Activated T-helper 9 cell treated with anti-CD3 and anti-CD28 coated beads, Interleukin-2, amount 50 U/mL, for 16 hours (primary cell): Measurements from ENCODE around the gene LHFPL6.
A peak's percentile ranks its signal among the peaks of the same experiment; 100 is the strongest.

Experiments used
- DNase-seq: peaks from one replicate; pipeline ENCODE4 v3.0.0-alpha.2; 2020; ENCODE audit warnings: low read depth

LHFPL6 gene

DNA sequence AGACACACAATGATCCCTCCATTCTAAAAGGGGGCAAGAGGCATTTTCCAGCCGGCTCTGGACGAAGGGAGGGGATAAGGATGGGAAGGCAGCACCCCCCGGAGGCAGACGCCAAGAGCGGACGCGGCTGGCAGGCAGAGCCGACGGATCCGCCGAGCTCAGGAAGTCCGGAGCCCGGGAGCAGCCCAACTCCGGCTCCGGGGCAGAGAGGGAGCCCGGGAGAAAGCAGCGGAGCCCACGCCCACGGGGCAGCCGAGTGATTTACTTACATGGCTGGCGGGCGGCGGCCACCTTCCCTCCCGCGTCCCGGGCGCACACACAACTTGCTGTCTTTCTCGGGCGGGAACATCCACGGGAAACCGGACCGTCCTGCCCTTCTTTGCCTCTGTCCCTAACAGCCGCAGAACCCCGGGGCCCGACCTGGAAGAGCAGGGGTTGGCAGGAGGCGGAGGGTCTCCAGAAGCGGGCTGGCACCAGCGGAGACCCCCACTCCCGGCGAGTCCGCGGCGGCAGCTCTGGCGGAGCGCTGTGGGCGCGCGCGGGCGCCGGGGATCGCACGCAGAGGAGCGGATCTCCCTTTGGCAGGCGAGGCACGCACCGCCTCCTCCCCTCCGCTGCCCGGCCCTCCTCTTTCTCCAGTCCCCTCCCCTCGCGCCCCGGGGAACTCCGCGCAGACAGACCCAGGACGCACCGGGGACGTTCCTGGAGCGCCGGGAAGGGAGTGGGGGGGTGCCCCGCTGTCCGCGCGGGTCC lies at the start of gene LHFPL6:
Gene LHFPL6 (minus strand): TSS at position 580 of the 753 bp plus-strand sequence.
- DNase-seq: peak; percentile 37

DNA sequence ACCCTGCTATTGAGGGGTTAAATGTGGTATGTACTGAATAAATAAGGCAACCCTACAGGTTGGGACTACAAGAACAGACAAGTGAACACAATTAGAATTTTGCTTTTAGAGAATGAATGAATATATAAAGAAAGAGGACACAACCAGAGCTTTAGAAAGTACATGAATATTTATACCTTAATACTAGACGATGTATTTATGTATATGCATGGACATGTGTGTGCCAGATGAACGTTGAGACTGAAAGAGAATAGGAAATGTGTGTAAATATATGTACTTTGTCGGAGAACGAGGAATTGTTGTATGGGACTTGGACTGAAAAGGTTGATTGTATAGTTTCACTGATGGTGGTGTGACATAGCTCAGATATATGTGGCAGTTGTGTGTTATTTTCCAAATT lies 43.1 kb upstream of the LHFPL6 start:
- no peak for DNase-seq

DNA sequence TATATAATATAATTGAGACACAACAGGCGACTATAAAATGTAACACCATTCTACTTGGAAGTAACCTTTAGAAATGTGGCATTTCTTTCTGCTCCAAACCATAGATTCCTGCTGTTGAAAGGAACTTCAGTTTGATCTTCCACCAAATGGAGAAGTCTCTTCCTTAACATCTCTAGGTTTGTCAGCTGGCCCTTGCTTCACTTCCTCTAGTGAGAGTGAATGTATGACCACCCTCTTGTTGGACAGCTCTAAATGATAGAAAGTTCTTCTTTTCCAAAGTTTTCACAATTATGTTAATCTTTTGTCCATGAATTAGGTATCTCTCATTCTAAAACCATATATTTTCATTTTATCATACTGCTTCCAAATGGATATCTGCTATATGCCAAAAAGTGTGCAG lies 38.7 kb upstream of the LHFPL6 start:
- DNase-seq: no peak

DNA sequence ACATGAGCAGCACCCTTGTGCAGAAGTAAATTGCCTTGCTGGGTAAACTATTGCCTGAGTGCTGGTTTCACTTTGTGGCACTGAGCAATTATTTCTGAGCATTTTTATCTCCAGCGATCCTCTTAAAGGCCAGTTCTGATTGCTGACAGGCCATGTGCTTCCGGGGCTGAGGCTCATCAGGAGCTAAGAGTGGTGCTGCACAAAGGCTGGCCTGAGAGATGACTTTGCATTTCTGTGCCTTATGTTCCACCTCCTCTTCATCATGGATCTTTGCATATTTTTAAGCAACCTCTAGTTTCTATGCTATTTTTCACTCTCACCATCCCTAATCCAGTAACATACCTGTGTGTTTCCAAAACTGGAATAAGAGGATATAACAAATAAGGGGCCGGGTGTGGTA lies 34.9 kb upstream of the LHFPL6 start:
- no peak for DNase-seq

DNA sequence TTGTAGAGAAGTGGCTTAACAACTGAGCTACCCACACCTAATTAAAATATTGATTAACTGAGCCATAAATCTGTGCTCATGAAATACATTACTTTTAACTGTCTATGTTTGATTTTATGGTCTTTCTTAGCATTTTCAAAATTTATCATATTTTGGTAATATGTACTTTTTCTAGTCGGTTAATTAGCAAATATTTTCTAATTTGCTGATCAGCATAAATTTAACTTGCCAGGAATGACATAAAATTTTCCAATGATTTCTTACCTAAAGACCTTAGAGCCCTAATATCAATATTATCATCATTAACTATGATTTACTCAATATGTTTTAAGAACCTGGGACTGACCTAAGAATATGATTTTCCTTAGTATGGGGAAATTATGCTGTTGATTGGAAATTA lies 32.6 kb upstream of the LHFPL6 start:
- no peak for DNase-seq

DNA sequence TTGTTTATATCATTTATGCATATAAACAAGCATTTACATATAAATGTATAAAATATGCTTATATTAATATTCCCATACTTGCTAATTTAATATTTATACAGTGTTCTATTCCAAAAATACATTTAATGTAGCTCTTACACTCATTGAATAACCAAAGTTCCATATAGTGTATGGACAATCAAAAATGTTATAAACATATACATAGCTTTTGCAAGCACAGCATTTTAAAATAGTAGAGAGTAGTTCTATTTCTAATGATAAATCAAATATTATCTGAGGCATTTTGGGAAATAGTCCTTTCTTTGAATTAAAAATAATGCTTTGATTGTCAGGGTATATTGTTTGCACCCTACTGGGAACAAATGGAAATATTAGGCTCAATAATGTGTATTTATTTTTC lies 30.0 kb upstream of the LHFPL6 start:
- no peak for DNase-seq

DNA sequence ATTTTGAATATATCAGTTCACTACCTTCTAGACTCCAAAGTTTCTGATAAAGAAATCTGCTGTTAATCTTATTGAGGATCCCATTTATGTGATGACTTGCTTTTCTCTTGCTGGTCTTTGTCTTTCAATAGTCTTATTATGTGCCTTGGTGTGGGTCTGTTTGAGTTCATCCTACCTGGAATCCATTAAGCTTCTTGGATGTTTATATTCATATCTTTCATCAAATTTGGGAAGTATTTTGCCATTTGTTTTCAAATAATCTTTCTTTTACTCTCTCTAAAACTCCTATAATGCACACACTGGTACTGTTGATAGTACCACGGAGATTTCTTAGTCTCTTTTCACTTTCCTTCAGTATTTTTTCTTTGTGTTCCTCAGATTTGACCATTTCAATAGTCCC lies 28.3 kb upstream of the LHFPL6 start:
- no peak for DNase-seq

DNA sequence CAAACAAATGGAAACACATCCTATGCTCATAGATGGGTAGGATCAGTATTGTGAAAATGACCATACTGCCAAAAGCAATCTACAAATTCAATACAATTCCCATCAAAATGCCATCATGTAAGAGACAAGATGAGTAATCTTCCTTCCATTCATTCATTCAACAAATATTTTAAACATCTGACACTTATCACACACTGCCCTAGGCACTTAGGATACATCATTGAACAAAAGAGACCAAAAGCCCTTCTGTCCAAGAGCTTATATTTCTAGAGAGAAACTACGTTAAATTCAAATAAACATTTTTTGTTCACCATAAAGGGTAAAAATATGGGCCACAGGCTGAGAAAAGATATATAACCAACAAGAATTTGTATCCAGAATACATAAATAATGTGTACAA lies 20.5 kb upstream of the LHFPL6 start:
- DNase-seq: no peak

DNA sequence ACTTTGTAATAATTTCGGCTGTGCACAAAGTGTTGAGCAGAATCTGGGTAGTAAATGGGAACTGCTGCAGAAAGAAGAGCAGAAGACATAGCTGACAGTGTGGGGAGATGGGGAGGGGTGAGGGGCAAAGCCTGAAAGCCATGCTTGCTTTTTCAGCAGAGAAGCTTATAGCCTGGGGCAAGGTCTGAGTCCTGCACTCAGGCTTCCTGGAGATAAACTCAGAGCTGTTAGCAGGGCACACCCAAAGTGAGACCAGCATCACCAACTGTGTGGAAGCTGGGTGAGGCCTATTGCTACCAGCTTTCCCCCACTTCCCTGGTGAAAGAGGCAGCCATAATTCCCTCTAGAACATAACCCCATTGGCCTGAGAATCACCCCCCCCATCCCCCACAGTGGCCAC lies 15.6 kb upstream of the LHFPL6 start:
- no peak for DNase-seq

DNA sequence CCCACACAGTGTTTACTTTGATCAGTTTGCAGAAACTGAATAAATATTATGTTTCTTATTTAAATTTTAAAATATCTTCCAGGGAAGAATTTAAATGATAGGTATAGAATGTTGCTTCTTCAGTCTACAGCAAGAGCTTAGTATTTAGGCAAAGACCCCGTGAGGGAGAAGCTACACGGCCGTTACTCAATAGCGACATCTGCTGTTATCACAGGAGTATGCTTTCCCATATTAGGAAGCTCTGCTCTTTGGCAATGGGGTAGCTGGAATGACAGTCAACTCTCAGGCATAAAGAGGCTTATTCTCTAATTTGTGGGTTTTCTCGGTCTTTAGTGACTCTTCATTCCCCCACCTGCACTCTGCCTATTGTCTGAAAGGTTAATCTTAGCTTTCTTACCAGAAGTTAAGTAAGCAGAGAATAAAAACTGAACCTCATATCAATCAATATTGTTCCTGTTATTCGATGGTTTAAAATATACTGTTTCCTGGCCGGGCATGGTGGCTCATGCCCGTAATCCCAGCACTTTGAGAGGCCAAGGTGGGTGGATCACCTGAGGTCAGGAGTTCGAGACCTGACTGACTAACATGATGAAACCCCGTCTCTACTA lies 13.2 kb upstream of the LHFPL6 start:
- DNase-seq: no peak

DNA sequence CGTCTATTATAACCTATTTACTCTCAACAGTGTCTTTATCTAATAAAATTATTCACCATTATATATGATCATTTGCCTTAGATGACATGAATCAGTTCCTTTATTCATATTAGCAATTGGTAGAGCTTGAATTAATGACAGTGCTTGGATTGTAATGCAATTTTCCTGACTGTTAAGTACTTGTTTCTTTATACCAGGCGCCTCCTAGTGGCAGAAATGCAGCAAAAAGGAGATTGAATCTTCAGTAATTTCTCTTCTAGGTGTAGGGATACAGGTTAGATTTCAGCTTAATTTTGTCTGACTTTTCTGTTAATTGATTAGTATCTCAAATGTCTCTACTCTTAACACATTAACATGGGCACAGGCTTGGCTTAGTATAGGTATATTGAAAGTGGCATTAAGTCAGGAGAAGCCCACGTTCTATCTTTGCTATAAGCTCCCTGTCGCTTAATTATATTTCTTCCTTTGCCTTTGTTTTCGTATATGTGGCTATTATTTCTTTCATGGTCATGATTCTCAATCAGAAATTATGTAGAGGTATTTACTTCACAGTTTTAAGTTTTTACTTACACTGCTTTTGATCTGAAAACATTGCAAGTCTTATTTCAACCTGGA lies 9.1 kb upstream of the LHFPL6 start:
- peak; percentile 16 for DNase-seq

DNA sequence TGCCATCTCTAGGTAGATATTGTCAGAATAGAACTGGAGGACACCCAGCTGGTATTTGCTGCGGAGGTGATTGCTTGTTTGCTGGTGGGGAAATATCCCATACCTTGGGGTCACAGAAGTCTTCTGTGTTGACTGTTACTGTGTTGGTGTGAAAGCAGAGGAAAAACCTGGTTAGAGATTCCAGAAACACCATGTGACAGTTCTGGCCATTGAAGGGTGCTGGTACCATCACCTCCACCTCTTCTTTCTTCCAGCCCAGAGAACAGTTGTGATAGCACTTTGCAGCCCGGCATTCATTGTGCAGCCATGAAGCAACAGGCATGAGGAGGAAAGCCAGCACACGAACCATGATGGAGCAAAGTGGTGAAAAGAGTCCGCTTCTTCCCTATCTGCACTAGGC lies 4.9 kb upstream of the LHFPL6 start:
- DNase-seq: no peak

DNA sequence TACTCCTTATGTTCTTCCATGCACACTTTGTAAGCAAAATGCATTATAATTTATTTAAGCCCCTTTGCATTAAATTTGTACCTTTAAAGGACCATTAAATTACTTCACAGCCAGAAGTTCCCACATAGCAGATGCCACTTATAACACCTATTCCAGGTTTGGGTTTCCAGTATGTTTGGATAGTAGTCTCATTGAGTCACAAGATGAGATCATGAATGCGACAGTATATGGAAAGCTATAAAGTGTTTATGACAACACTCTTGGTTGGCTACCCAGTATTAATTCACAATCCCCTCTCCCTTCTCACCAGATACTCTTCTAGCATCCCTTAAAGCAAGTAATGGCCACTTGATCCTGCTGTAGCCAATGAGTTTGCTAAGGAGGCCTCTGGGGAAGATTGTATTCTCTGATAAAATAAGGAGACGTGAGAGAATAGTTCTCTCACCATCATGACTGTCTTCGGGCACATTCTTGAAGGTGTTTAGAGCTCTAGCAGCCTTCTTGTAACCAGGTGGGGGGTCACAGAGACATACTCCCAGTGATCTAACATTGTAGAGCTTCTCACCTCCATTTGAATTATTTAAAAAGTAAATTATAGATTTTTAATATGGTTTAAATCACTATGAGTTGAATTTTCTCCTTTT lies 2.8 kb upstream of the LHFPL6 start:
- DNase-seq: no peak

DNA sequence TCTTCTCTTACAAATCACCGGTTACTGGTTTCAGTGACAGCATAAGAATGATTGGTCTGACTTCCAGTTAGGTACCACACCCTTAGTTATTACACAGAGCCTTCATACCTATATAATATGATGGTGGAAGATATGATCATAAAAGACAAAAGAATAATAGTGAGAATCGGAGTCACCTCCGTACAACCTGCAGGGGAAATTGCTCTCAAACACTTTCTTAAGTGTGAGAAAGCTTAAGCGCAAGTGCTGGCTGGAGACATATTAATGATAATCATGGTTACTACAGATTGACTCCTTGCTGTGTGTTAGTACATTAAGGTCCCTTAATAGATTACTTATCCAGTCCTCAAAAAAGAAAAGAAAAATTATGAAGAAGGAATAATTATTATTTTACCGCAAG lies 1.8 kb upstream of the LHFPL6 start:
- no peak for DNase-seq

DNA sequence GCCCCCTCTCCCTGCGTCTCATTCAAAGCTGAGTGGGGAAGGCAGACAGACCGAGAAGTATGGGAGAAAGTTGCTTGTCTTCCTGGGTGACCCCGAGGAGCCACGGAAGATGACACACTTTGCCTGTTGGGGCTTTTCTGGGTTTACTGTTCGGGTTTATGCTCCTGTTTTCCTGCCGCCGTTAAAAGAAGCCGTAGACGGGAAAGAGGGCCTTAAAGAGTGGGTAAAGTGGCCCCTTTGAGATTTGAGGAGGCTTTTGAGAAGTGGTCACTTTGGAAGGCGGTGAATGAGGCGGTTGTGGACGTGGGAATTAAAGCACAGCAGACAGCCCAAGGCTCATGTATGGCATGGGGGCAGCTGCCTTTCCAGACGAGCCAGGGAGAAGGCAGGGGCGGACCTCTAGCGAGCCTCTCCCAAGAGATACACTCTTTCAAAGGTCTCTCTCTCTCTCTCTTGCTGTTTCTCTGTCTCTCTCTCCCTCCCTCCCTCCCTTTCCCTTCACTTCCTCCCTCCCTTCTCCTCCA lies 493 bp upstream of the LHFPL6 start:
- no peak for DNase-seq

DNA sequence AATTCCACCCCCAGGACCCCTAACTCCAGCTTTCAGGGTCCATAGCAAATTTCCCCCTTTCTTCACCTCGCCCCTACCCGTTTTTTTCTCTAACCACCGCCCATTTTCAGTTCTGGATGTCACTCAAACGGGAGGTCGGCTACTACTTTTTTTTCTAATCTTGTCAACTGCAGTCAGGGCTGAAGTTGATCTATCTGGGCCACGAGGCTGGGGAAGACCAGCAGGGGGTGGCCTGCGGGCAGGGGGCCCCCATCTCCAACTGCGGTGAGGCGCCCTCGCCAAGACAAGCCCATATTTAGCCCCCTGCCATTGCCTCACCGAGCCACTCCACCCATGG lies 748 bp downstream of the LHFPL6 start:
- DNase-seq: no peak

DNA sequence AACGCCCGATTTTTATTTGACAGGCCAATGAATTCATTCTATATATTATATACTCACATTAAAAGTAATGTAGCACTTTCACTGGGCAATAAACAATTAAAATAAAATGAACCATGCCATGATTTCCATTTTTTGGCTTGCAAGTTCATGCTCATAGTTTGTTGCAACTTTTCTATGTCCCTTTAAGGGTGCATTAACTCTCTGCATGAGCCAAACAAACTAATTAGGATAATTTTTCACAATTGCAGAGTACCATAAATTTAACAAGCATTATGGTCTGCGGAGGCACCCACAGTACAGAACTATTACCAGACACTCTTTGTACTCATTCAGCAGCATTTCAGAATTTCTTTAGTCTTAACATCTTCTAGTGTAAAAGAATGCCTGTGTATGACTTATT lies 1.4 kb downstream of the LHFPL6 start:
- no peak for DNase-seq

DNA sequence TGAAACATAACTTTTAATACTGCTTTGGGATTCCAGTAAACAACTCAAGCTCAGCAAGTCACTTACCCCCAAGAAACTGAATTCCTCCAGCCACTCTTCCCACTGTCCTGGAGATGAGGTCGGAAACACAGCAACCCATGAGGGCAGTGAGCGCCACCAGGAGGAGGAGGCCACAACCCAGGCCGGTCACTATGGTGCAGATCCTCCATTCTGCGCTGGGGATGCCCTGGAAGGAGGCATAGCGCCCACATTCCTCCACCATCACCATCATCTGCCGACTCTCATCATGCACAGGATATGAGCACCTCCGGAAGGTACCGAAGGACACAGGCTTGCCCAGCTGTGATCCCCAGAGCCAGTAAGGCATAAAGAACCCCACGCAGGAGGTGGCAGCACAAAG lies 2.2 kb downstream of the LHFPL6 start:
- DNase-seq: no peak

DNA sequence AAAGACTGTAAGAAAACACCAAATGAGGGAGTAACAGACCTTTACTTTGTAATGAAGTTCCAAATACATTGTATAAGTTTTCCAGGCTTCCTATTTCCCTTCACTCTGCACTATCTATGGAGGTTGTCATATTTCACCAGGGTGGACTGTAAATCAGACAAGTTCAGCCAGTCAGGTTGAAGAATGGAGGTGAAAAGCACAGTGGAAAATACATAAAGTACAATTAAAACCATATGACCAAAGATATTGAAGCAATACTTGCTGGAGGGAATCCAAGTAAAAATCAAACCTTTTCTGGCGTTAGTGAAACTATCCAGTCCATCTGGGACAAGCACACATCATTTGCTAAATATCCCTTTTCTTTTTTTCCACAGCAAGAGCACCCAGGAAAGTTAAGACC lies 3.2 kb downstream of the LHFPL6 start:
- no peak for DNase-seq

DNA sequence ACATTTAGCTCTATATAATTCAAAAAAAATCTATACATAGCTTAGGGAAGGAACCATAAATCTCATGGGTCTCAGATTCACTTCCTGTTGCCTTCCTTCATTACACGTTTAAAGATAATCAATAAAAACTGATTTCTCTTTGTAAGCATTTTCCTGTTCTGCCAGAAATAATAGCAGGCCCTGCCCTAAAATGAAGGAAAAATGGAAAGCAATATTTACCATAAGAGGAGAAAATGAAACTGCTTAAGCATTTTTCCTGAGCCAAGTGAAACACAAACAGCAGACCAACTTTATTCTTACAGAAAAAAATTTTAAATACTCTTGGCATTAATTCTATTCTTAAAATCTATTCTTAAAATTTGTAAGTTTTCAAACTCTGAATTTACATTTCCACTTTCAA lies 4.0 kb downstream of the LHFPL6 start:
- no peak for DNase-seq

DNA sequence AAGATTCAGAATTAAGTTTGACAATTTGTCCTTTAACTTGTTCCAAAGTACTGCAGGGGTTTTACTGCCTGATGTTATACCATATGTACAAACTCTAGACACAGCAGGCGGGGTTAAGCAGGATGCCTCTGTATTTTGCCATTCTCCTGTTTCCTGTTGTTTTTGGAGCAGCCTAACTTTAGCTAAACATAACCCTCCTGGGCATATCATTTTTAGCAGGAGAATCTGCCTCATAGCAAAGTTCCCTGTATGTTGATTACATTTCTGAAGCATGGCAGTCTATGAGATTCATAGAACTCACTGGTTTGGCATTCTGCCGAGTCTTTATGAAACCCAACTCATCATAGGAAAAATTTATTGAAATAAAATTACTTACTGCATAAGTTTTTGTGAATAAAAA lies 5.2 kb downstream of the LHFPL6 start:
- no peak for DNase-seq

DNA sequence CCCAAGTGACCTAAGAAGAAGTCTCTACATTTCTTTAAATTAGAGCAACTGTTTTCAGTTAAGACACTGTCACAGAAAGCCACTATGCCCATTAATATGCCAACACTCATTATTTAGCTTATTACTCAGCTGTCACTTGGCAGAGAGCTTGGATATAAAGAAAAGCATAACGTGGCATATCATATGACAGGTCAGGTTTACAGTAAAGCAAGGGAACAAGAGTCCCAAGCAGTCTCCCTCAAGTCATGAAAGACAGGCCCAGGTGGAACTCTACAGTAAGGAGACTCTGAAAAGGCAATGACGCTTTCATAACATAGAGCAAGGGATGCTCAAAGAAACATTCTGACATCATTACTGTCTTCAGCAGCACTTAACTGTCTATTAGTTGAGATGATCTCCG lies 6.3 kb downstream of the LHFPL6 start:
- no peak for DNase-seq

DNA sequence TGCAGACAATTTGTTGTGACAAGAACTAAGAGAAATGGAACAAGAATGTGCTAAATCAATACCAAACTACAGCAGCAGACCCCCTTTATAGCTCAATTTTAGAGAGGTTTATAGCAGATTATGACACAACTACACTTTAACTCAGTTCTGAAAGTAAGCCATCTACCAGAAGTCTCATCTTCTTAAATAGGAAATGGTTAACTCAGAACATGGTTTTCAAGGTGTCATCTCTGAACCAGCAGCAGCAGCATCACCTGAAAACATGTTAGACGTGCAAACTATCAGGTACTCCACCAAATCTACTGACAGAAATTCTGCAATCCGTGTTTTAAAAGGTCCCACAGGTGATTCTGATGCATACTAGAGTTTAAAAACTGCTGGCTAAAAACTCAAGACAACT lies 6.8 kb downstream of the LHFPL6 start:
- DNase-seq: no peak
